Measurements from ENCODE around the gene USP13.

USP13 gene

GRCh38 chr3:179829401-179829800, 176.6 kb downstream of the USP13 start:
- Histone ChIP-seq H3K36me3 (ENCODE audit: control insufficient read depth, insufficient read depth, low read length) (no peaks in the 10 kb centered on the region), H3K4me1 (ENCODE audit: control insufficient read depth, insufficient read depth, low read length, poor library complexity, severe bottlenecking) (no peaks in the 10 kb centered on the region), H3K27me3 (replicated peaks; ENCODE audit: control insufficient read depth, insufficient read depth, low read length, poor library complexity, severe bottlenecking) (no peaks in the 10 kb centered on the region), H3K9me3 (ENCODE audit: control insufficient read depth, low read length) (no peaks in the 10 kb centered on the region), H3K4me3 (ENCODE audit: insufficient read depth, low read depth, low read length, poor library complexity, severe bottlenecking) (no peak overlapping the region), H3K27ac (ENCODE audit: insufficient read depth, low read length, poor library complexity, severe bottlenecking) (no peak overlapping the region)
- no peak for DNase-seq

- H3K27me3 ChIP-seq (replicated peaks; ENCODE audit: control insufficient read depth, insufficient read depth, low read length, poor library complexity, severe bottlenecking), result no peaks in the 10 kb centered on the region
Measured at GRCh38 chr3:179832333-179832854, 179.6 kb downstream of the USP13 start.

GRCh38 chr3:179833294-179833693, 180.5 kb downstream of the USP13 start:
- Histone ChIP-seq H3K36me3 (ENCODE audit: control insufficient read depth, insufficient read depth, low read length) (no peaks in the 10 kb centered on the region), H3K4me3 (ENCODE audit: insufficient read depth, low read depth, low read length, poor library complexity, severe bottlenecking) (no peak overlapping the region), H3K9me3 (ENCODE audit: control insufficient read depth, low read length) (no peaks in the 10 kb centered on the region), H3K27ac (ENCODE audit: insufficient read depth, low read length, poor library complexity, severe bottlenecking) (no peak overlapping the region), H3K27me3 (replicated peaks; ENCODE audit: control insufficient read depth, insufficient read depth, low read length, poor library complexity, severe bottlenecking) (no peaks in the 10 kb centered on the region), H3K4me1 (ENCODE audit: control insufficient read depth, insufficient read depth, low read length, poor library complexity, severe bottlenecking) (no peaks in the 10 kb centered on the region)
- no peak for DNase-seq

More at GRCh38 chr3:179832333-179832854, 179.6 kb downstream of the USP13 start:
- H3K4me1 ChIP-seq (ENCODE audit: control insufficient read depth, insufficient read depth, low read length, poor library complexity, severe bottlenecking), result no peaks in the 10 kb centered on the region
- H3K36me3 ChIP-seq (ENCODE audit: control insufficient read depth, insufficient read depth, low read length), result no peaks in the 10 kb centered on the region
- H3K9me3 ChIP-seq (ENCODE audit: control insufficient read depth, low read length), result no peaks in the 10 kb centered on the region
- no peak overlapping the region for H3K27ac ChIP-seq (ENCODE audit: insufficient read depth, low read length, poor library complexity, severe bottlenecking)
- no peak for DNase-seq
- H3K4me3 ChIP-seq (ENCODE audit: insufficient read depth, low read depth, low read length, poor library complexity, severe bottlenecking), result no peak overlapping the region

- no peak for DNase-seq
- Histone ChIP-seq H3K4me3 (ENCODE audit: insufficient read depth, low read depth, low read length, poor library complexity, severe bottlenecking) (no peak overlapping the region), H3K4me1 (ENCODE audit: control insufficient read depth, insufficient read depth, low read length, poor library complexity, severe bottlenecking) (no peaks in the 10 kb centered on the region), H3K36me3 (ENCODE audit: control insufficient read depth, insufficient read depth, low read length) (no peaks in the 10 kb centered on the region), H3K27me3 (replicated peaks; ENCODE audit: control insufficient read depth, insufficient read depth, low read length, poor library complexity, severe bottlenecking) (no peaks in the 10 kb centered on the region), H3K9me3 (ENCODE audit: control insufficient read depth, low read length) (no peaks in the 10 kb centered on the region), H3K27ac (ENCODE audit: insufficient read depth, low read length, poor library complexity, severe bottlenecking) (no peak overlapping the region)
Measured at GRCh38 chr3:179837374-179837773, 184.5 kb downstream of the USP13 start.

Measured in effector memory CD4-positive, alpha-beta T cell (primary cell).